ENCODE data around the gene RPL31.

The RPL31 gene

DNA sequence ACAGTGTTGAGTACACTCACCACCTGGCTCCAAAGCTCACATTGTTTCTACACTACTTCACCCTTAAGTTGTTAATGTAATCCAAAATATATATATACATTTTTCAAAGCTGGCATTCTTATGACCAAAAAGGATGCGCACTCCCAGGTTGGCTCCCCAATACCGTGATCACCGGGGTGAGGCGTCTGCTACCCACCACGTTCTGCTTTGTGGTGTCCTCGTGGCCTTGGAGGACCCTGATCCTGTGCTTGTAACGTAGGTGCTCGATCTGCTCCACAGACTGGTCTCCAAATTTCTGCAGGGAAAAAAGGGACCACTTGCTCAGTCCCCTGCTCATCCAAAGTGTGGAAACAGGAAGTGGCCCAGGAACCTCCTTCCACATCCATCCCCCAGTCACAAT, 25.8 kb downstream of the RPL31 start:
- DNase-seq (ENCODE audit: low read depth in 2 of 2) = no peak
- TF ChIP-seq, protein P1, sequence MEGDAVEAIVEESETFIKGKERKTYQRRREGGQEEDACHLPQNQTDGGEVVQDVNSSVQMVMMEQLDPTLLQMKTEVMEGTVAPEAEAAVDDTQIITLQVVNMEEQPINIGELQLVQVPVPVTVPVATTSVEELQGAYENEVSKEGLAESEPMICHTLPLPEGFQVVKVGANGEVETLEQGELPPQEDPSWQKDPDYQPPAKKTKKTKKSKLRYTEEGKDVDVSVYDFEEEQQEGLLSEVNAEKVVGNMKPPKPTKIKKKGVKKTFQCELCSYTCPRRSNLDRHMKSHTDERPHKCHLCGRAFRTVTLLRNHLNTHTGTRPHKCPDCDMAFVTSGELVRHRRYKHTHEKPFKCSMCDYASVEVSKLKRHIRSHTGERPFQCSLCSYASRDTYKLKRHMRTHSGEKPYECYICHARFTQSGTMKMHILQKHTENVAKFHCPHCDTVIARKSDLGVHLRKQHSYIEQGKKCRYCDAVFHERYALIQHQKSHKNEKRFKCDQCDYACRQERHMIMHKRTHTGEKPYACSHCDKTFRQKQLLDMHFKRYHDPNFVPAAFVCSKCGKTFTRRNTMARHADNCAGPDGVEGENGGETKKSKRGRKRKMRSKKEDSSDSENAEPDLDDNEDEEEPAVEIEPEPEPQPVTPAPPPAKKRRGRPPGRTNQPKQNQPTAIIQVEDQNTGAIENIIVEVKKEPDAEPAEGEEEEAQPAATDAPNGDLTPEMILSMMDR (IDR thresholded peaks at IDR 0.05; ENCODE audit: low read depth, low read length) = no peak
- H3K4me3 ChIP-seq (replicated peaks in 1 of 2; ENCODE audit: low read depth in 2 of 2, low read length in 2 of 2) = no peak overlapping the region

DNA sequence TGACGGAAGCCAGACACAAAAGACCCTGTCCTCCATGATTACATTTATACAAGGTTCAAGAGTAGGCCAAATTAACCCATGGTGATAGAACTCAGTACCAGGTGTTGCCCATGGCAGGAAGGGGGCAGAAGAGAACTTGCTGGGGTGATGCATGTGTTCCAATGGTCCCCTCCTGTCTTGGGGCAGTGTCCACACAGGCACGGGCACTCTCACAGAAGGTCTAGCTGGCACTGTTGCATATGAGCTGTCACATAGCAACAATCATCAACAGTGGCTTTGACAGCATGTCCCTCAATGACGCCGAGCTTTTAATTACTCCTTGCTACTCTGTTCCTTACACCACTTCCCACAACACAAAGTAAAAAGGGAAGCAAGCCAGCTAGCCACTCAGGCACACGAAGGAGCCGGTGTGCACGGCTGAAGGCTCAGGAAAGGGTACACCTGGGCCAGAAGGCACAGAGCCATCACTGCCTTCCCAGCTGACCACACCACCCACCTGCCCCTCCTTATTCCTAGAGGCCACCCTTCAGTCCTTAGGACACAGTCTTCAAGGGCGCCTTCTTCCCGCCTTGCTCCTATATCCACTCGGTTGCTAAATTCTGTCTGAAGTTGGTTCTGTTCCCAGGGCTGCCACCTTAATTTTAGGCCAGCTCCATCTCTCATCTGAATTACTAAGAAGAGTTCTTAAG, 28.9 kb downstream of the RPL31 start:
- DNase-seq (ENCODE audit: low read depth in 2 of 2) = no peak
- TF ChIP-seq, protein P1 (IDR thresholded peaks at IDR 0.05; ENCODE audit: low read depth, low read length) = no peak
- H3K4me3 ChIP-seq (replicated peaks in 1 of 2; ENCODE audit: low read depth in 2 of 2, low read length in 2 of 2) = no peak overlapping the region

DNA sequence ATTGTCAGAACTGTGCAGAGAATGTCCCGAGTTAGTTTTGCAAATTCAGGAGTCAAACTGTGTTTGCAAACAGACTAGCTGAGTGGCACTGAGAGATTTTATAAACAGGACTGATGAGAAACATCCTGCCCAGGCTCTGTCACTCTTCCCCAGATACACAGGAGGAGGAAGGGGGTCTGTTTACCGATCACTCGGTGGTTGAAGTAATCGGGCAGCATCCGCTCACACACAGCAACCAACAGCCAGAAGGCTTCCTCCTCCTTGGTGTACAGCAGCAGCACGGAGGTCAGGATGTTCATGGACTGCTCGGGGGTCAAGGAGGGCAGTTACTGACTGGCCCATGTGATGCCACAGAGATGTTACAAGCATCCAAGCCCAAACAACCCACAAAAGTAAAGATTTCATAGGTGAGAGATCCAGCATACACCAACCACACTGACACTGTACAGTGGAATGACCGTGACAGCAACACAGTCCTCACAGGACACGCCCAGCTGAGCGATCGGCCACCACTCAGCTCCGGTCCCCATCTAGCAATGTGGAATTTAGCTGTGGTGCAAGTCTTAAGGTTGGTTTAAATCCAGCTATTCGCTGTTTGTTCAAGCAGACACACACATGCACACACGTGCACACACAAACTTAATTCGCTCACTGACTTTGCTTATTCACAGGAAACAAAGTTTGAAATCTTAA, 30.1 kb downstream of the RPL31 start:
- TF ChIP-seq, protein P1 (IDR thresholded peaks at IDR 0.05; ENCODE audit: low read depth, low read length) = no peak
- H3K4me3 ChIP-seq (replicated peaks in 1 of 2; ENCODE audit: low read depth in 2 of 2, low read length in 2 of 2) = no peak overlapping the region
- DNase-seq (ENCODE audit: low read depth in 2 of 2) = no peak

DNA sequence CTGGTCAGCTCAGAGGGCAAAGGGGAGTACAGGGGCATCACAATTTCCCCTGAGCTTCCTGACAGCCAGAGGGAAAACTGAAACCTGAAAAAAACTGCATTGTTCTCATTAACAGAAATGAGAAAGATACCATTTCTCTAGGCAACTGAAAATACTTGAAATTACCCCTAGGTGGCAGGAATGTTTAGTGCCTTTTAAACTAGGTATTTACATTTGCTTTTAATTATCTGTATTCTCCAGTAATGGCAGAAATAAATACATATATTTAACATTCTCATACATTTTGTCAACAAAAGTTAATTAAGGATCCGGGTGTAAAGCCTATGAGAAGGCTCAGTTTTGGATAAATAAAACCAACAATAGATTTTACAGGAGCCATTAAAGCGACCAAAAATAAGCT, 34.5 kb downstream of the RPL31 start:
- TF ChIP-seq, protein P1 (IDR thresholded peaks at IDR 0.05; ENCODE audit: low read depth, low read length) = peak; percentile 61
- DNase-seq (ENCODE audit: low read depth in 2 of 2) = peak; percentile 61 to 62
- no peak overlapping the region for H3K4me3 ChIP-seq (replicated peaks in 1 of 2; ENCODE audit: low read depth in 2 of 2, low read length in 2 of 2)

- H3K4me3 ChIP-seq (replicated peaks in 1 of 2; ENCODE audit: low read depth in 2 of 2, low read length in 2 of 2) = no peak overlapping the region
- TF ChIP-seq, protein P1 (IDR thresholded peaks at IDR 0.05; ENCODE audit: low read depth, low read length) = no peak
- no peak for DNase-seq (ENCODE audit: low read depth in 2 of 2)
Observed at GRCh38 chr2:101037161-101037755, 35.2 kb downstream of the RPL31 start.

DNA sequence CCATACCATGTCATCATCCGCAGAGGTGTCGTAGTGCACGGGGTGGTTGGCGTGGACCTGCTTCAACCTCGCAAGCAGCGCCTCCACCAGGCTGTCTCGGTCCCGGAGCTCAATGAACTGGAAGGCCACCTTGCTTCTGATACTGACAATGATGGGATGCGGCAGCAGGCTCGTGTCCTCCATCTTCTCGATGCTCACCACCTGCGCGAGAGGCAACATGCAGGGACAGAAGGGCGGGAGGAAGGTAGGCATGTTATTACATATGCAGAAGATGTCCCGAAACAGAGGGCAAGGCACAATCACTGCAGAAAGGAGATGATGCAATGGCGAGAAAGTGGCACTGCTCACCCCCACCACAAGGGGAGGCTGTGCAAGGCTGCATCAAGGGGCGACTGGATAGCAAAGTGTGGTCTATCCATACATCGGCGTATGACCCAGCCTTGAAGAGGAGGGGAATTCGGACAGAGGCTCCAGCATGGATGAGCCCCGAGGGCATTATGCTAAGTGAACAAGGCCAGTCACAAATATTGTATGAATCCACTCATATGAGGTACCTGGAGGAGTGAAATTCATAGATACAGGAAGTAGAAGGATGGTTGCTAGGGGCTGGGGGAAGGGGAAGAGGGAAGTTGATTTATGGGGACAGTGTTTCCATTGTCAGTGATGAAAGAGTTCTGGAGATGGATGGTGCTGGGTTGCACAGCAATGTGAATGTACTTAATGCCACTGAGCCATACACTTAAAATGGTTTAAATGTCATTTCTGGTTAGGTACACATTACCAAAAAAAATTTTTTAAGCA, 36.6 kb downstream of the RPL31 start:
- TF ChIP-seq, protein P1 (IDR thresholded peaks at IDR 0.05; ENCODE audit: low read depth, low read length) = peak; percentile 77
- DNase-seq (ENCODE audit: low read depth in 2 of 2) = peak; percentile 13 to 38
- H3K4me3 ChIP-seq (replicated peaks in 1 of 2; ENCODE audit: low read depth in 2 of 2, low read length in 2 of 2) = no peak overlapping the region
